ENCODE data around the gene KCNG2.

DNA sequence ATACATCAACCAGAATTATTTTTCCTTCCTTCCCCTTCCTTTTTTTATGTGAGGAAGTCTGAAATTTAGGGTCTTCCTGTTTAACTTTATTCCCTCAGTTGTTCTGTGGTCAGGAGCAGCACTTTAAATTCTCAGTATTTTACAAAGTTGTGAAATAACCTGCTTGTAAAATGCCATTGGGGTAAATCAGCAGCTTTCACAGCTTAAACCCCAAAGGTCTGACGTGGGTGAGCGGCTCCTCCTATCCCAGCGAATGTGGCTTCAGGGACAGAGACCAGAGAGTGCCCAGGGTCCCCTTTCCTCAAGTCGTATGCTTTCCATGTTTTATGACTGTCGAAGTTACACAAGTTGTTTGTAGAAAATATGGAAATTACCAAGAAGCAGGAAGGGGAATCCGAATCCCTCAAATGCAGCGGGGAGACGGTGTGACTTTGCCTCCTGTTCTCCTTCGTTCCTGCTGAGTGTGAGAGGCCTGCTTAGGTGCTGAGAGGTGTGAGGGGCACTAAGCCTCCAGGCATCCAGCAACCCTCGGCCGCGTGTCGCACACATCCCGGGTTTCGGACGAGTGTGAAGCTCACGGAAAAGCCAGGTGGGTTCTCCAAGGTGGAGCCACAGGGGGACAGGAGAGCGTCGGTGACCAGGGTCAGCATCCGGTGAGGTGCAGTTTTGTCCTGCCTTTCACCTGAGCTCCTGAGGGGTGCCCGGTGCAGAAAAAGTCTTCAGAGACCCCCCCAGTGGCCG lies 10.8 kb upstream of the KCNG2 start:
- TF ChIP-seq EZH2phosphoT487 (IDR thresholded peaks at IDR 0.05; ENCODE audit: unreplicated experiment), result no peak
- TF ChIP-seq, protein P1, sequence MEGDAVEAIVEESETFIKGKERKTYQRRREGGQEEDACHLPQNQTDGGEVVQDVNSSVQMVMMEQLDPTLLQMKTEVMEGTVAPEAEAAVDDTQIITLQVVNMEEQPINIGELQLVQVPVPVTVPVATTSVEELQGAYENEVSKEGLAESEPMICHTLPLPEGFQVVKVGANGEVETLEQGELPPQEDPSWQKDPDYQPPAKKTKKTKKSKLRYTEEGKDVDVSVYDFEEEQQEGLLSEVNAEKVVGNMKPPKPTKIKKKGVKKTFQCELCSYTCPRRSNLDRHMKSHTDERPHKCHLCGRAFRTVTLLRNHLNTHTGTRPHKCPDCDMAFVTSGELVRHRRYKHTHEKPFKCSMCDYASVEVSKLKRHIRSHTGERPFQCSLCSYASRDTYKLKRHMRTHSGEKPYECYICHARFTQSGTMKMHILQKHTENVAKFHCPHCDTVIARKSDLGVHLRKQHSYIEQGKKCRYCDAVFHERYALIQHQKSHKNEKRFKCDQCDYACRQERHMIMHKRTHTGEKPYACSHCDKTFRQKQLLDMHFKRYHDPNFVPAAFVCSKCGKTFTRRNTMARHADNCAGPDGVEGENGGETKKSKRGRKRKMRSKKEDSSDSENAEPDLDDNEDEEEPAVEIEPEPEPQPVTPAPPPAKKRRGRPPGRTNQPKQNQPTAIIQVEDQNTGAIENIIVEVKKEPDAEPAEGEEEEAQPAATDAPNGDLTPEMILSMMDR (conservative IDR thresholded peaks at IDR 0.05; ENCODE audit: low read depth in 2 of 2), result no peak
- TF ChIP-seq EZH2 (IDR thresholded peaks at IDR 0.05; ENCODE audit: low read depth, unreplicated experiment), result peak; percentile 26

All from GM23338 (cell line).